RWPE1 (cell line): ENCODE results near the gene EFNA2.

Experiments used
- CTCF ChIA-PET: fragments of 350-600 bp; sonication (Branson Sonifier 250); formaldehyde crosslinking; extraction: SDS; loops from one replicate; lab custom pipeline; 2021; lab: Yijun Ruan, JAX
- POLR2A ChIA-PET: fragments of 400-600 bp; formaldehyde crosslinking; extraction: SDS; loops from one replicate; lab custom pipeline; 2020; ENCODE audit warnings: antibody characterized with exemption; ENCODE audit not compliant: low non-redundant PET; lab: Yijun Ruan, JAX
- DNase-seq: peaks from one replicate; pipeline ENCODE4 v3.0.0; 2012; ENCODE audit warnings: low spot score
- H3K27ac ChIP-seq: fragments of 450-650 bp; 2 replicates; pipeline ENCODE4 v1.5.1; 2017
- TF ChIP-seq, protein P1 (sequence below): fragments of 450-650 bp; conservative IDR thresholded peaks from 2 replicates; pipeline ENCODE4 v1.5.1; 2017; ENCODE audit warnings: low read depth, mild to moderate bottlenecking

EFNA2 gene

DNA sequence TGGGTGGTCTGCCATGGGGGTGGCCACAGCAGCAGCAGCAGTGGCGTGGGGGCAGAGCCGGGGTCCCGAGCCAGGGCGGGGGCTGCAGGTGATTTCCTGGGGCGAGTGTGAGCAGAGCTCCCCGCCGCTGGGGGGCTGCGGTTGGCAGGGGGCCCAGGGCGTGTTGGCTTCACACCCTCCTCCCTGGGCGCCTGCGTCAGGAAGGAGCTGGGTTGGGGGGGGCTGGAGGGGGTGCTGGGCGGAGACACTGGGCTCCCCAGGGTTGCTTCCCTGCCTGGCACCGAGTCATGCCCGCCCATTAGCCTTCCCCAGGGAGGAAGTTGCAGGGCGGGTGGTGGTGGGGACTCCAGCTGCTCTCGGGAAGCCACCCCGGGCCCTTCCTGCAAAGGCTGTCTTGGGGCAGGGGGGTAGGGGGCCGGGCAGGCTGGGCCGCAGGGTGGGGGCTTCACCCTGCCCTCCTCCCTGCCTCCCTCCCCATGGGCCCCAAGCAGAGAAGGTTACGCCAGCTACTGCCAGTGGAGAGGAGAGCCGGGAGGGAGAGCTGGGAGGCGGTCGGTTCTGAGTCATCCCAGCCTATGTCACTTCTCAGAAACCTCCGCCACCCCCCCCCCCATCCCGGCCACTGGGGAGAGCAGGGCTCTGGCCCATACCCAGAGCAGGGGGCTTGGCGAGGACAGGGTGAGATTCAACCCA lies 32.7 kb upstream of the EFNA2 start:
- H3K27ac ChIP-seq: peak overlapping the region; percentile 100
- TF ChIP-seq, protein P1, sequence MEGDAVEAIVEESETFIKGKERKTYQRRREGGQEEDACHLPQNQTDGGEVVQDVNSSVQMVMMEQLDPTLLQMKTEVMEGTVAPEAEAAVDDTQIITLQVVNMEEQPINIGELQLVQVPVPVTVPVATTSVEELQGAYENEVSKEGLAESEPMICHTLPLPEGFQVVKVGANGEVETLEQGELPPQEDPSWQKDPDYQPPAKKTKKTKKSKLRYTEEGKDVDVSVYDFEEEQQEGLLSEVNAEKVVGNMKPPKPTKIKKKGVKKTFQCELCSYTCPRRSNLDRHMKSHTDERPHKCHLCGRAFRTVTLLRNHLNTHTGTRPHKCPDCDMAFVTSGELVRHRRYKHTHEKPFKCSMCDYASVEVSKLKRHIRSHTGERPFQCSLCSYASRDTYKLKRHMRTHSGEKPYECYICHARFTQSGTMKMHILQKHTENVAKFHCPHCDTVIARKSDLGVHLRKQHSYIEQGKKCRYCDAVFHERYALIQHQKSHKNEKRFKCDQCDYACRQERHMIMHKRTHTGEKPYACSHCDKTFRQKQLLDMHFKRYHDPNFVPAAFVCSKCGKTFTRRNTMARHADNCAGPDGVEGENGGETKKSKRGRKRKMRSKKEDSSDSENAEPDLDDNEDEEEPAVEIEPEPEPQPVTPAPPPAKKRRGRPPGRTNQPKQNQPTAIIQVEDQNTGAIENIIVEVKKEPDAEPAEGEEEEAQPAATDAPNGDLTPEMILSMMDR: no peak
- POLR2A ChIA-PET: interaction anchor here (0.5 to 1.4 kb wide), 7 partner anchors 9 to 497 kb away, joined by 3 to 14 read pairs (median 7); partner anchors contain the start of gene CIRBP
- CTCF ChIA-PET: interaction anchor here (0.8 to 1.9 kb wide), 2 partner anchors 9 to 14 kb away, joined by 6 to 9 read pairs; no protein-coding TSS in a partner anchor
- DNase-seq: peak; percentile 85

DNA sequence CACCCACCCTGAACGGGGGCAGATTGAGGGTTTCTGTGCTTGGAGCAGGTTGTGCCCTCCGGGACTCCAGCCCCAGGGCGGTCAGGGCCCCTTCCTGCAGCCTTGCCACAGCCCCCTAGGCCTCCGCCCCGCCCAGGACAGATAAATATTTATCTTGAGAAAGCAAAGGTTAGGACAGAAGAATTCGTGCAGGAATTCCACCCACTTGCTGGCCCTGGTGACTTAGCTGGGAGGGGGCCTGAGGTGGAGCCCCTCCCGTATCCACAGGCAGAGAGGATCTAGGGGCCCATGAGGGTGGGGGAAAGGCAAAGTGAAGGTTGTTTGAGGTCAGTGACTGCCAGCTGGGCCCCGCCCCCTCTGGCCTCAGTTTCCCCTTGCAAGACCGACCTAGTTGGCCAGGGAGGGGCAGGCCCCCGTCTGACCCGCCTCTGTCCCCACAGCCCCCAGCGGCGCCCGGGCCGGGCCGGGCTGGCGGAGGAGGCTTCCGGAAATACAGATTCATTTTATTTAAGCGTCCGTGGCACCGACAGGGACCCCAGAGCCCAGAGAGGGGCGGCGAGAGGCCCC lies 32.1 kb upstream of the EFNA2 start:
- POLR2A ChIA-PET: interaction anchor here (0.5 to 1.4 kb wide), 7 partner anchors 8 to 20 kb away, joined by 3 to 14 read pairs (median 7); partner anchors contain the start of gene CIRBP
- no peak for DNase-seq
- CTCF ChIA-PET: interaction anchor here (0.8 to 2.6 kb wide), 3 partner anchors 9 to 13 kb away, joined by 6 to 9 read pairs (median 9); no protein-coding TSS in a partner anchor
- TF ChIP-seq, protein P1: no peak
- H3K27ac ChIP-seq: peak overlapping the region; percentile 100

DNA sequence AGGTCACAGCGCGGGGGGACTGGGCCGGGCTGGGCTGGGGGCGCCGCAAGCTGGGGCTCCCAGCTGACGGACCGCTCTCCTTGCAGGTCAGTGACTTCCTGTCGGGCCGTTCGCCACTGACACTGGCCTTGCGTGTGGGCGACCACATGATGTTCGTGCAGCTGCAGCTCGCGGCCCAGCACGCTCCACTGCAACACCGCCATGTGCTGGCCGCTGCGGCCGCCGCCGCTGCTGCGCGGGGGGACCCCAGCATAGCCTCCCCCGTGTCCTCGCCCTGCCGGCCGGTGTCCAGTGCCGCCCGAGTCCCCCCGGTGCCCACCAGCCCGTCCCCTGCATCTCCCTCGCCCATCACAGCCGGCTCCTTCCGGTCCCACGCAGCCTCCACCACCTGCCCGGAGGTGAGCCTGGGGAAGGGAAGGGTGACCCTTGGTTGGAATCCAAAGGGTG lies 31.6 kb upstream of the EFNA2 start:
- ChIA-PET POLR2A (interaction anchor here (0.6 kb wide), 1 partner anchor 13 kb away, joined by 4 read pairs; no protein-coding TSS in a partner anchor), CTCF (interaction anchor here (1.9 to 2.6 kb wide), 2 partner anchors 10 to 13 kb away, joined by 9 read pairs; no protein-coding TSS in a partner anchor)
- no peak for DNase-seq
- peak overlapping the region; percentile 100 for H3K27ac ChIP-seq
- TF ChIP-seq, protein P1: no peak

DNA sequence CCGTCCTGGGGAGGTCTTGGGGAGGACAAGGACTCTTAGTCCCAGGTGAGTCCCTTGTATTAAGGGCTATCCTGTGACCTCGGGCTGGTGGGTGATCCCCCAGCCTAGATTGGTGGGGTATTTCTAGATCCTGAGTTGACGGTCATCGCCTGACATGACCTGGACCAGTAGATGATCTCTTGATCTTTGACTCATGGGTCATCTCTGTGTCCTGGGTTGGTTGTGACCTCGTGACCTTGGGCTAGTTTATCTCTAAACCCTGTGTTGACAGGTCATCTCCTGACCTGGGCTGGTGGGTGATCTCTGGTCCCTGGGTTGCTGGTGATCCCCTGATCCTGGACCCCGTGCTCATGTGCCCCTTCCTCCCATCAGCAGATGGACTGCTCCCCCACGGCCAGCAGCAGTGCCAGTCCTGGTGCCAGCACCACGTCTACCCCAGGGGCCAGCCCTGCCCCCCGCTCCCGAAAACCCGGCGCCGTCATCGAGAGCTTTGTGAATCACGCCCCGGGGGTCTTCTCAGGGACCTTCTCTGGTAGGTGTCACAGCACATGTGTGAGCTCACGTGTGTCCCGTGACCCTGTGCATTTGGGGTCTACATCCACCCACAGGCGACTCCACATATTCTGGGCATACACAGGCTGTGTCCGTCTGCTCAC lies 31.0 kb upstream of the EFNA2 start:
- peak overlapping the region; percentile 100 for H3K27ac ChIP-seq
- TF ChIP-seq, protein P1: no peak
- POLR2A ChIA-PET: no interaction called here
- no peak for DNase-seq
- CTCF ChIA-PET: interaction anchor here (1.5 to 2.6 kb wide), 2 partner anchors 11 to 12 kb away, joined by 6 to 9 read pairs; no protein-coding TSS in a partner anchor

DNA sequence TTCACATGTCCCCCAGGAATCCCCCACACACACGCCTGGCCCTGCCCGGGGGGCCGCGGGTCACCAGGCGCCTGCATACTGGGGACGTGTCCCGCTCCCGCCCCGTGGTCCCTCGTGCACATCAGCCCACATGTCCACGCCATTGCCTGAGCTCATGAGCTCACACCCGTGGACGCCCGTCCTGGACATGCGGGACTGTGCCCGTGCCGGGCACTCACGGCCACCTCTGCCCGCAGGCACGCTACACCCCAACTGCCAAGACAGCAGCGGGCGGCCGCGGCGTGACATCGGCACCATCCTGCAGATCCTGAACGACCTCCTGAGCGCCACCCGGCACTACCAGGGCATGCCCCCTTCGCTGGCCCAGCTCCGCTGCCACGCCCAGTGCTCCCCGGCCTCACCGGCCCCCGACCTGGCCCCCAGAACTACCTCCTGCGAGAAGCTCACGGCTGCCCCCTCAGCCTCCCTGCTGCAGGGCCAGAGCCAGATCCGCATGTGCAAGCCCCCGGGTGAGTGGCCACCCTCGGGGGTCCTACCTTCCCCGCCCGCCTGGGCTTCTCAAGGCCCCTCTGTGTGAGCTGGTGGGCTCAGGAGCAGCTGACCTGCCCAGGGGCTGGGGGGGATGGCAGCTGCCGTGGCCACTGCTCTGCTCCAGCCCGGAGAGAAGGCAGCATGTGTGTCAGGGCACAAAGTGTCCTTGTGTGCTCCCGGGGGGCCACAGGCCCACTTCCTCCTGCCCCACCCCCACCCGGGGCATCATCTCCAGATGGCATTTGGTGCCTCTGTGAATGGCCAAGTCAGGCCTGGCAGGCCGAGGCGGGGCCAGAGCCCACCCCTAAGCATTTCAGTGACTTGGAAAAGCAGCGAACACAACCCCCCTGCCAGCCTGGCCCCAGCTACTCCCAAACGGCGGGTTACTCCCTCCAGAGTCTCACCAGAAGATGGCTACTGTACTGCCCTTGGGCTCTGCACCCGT lies 30.2 kb upstream of the EFNA2 start:
- ChIA-PET CTCF (interaction anchor here (0.7 to 2.6 kb wide), 3 partner anchors 11 to 384 kb away, joined by 3 to 9 read pairs (median 6); no protein-coding TSS in a partner anchor), POLR2A (no interaction called here)
- no peak for DNase-seq
- peak overlapping the region; percentile 100 for H3K27ac ChIP-seq
- TF ChIP-seq, protein P1: no peak
